ENCODE data around the gene C1R. TPM values are rescaled to one million over a fixed set of nuclear protein-coding genes. Genes with fewer than 3 reads are reported as not detected.

The C1R gene
- total and polyA plus RNA-seq, 7 donors, result 32.4 to 70.9 (median 63.2) TPM

GRCh38 chr12:7079826-7080125 lies 12.5 kb downstream of the C1R start:
- Histone ChIP-seq H3K4me3 (no peak overlapping the region), H3K4me1 (no peaks in the 10 kb centered on the region), H3K27me3 (ENCODE audit: insufficient read depth in 3 of 3, low read length in 2 of 3) (no peaks in the 10 kb centered on the region), H3K36me3 (ENCODE audit: insufficient read depth in 1 of 2, low read depth in 1 of 2) (peaks cover 0 to 16% of the 10 kb centered on the region in 2 donors), H3K27ac (no peak overlapping the region), H3K9me3 (no peaks in the 10 kb centered on the region)
- intact Hi-C loops (cut with DNase I), result no loop called here
- ATAC-seq (peak in 2 of 4 donors; percentile 50 to 69), DNase-seq (no peak)
- TF ChIP-seq, protein P1, sequence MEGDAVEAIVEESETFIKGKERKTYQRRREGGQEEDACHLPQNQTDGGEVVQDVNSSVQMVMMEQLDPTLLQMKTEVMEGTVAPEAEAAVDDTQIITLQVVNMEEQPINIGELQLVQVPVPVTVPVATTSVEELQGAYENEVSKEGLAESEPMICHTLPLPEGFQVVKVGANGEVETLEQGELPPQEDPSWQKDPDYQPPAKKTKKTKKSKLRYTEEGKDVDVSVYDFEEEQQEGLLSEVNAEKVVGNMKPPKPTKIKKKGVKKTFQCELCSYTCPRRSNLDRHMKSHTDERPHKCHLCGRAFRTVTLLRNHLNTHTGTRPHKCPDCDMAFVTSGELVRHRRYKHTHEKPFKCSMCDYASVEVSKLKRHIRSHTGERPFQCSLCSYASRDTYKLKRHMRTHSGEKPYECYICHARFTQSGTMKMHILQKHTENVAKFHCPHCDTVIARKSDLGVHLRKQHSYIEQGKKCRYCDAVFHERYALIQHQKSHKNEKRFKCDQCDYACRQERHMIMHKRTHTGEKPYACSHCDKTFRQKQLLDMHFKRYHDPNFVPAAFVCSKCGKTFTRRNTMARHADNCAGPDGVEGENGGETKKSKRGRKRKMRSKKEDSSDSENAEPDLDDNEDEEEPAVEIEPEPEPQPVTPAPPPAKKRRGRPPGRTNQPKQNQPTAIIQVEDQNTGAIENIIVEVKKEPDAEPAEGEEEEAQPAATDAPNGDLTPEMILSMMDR (IDR thresholded peaks at IDR 0.05), result no peak

DNA sequence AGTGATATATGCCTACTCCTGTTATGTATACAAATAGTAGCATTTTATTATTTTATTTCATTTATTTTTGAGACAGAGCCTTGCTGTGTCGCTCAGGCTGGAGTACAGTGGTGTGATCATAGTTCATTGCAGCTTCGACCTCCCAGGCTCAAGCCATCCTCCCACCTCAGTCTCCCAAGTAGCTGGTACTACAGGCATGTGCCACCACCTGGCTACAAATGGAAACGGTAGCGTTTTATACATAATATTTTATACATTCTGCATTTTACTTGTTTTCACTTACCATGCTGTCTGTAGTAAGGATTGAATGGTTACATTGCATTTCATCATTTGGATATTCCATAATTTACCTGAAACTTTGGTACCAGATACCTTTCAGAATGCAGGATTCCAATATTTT lies 14.1 kb downstream of the C1R start:
- intact Hi-C loops (cut with DNase I), result no loop called here
- H3K4me1 ChIP-seq, result no peaks in the 10 kb centered on the region
- ATAC-seq, result no peak
- H3K27me3 ChIP-seq (ENCODE audit: insufficient read depth in 3 of 3, low read length in 2 of 3), result no peaks in the 10 kb centered on the region
- H3K9me3 ChIP-seq, result no peaks in the 10 kb centered on the region
- DNase-seq, result no peak
- 66 to 74% (median 67%) methylated on average over 4 of the region's 4 CpGs for WGBS, 3 donors
- no peak overlapping the region for H3K4me3 ChIP-seq
- TF ChIP-seq, protein P1 (IDR thresholded peaks at IDR 0.05), result no peak
- no peak overlapping the region for H3K27ac ChIP-seq
- H3K36me3 ChIP-seq (ENCODE audit: insufficient read depth in 1 of 2, low read depth in 1 of 2), result peaks cover 0 to 15% of the 10 kb centered on the region in 2 donors

- intact Hi-C loops (cut with DNase I), result no loop called here
- H3K9me3 ChIP-seq, result no peaks in the 10 kb centered on the region
- WGBS, 3 donors, result 92 to 95% (median 93%) methylated on average over 4 of the region's 4 CpGs
- H3K27ac ChIP-seq, result no peak overlapping the region
- no peak overlapping the region for H3K4me3 ChIP-seq
- no peaks in the 10 kb centered on the region for H3K4me1 ChIP-seq
- H3K36me3 ChIP-seq (ENCODE audit: insufficient read depth in 1 of 2, low read depth in 1 of 2), result peaks cover 0 to 1% of the 10 kb centered on the region in 2 donors
- DNase-seq (no peak), ATAC-seq (no peak)
- TF ChIP-seq, protein P1 (IDR thresholded peaks at IDR 0.05), result no peak
- H3K27me3 ChIP-seq (ENCODE audit: insufficient read depth in 3 of 3, low read length in 2 of 3), result no peaks in the 10 kb centered on the region
Observed at GRCh38 chr12:7076493-7076892, 15.8 kb downstream of the C1R start.

- H3K27me3 ChIP-seq (ENCODE audit: insufficient read depth in 3 of 3, low read length in 2 of 3), result no peaks in the 10 kb centered on the region
- no peak for DNase-seq
- no peaks in the 10 kb centered on the region for H3K9me3 ChIP-seq
- 38 to 54% (median 41%) methylated on average over 3 of the region's 3 CpGs for WGBS, 3 donors
- intact Hi-C loops (cut with DNase I), result no loop called here
- H3K4me1 ChIP-seq, result no peaks in the 10 kb centered on the region
- H3K36me3 ChIP-seq (ENCODE audit: insufficient read depth in 1 of 2, low read depth in 1 of 2), result peaks cover 0 to 1% of the 10 kb centered on the region in 2 donors
- H3K4me3 ChIP-seq, result no peak overlapping the region
- no peak overlapping the region for H3K27ac ChIP-seq
- ATAC-seq, result no peak
- TF ChIP-seq, protein P1 (IDR thresholded peaks at IDR 0.05), result no peak
Observed at GRCh38 chr12:7075939-7076338, 16.3 kb downstream of the C1R start.

DNA sequence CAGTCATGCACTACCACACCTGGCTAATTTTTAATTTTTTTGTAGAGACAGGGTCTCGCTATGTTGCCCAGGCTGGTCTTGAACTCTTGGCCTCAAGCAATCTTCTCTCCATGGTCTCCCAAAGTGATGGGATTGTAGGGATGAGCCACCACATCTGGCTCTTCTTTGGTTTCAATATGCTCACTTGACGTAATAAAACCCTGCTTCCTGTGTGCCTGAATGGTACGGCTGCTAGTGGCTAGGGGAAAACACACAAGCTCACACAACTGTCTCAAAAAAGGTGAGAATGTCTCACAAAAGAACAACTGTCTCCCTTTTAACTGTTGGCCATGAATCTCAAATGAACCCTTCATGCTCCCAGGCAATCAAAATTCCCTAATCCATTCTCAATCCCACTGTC lies 16.7 kb downstream of the C1R start:
- H3K4me3 ChIP-seq, result no peak overlapping the region
- DNase-seq, result no peak
- no peak overlapping the region for H3K27ac ChIP-seq
- no peaks in the 10 kb centered on the region for H3K4me1 ChIP-seq
- no peaks in the 10 kb centered on the region for H3K27me3 ChIP-seq (ENCODE audit: insufficient read depth in 3 of 3, low read length in 2 of 3)
- intact Hi-C loops (cut with DNase I), result no loop called here
- ATAC-seq, result no peak
- TF ChIP-seq, protein P1 (IDR thresholded peaks at IDR 0.05), result no peak
- peaks cover 0 to 5% of the 10 kb centered on the region in 2 donors for H3K36me3 ChIP-seq (ENCODE audit: insufficient read depth in 1 of 2, low read depth in 1 of 2)
- WGBS, 3 donors, result 77 to 81% (median 79%) methylated on average over 3 of the region's 3 CpGs
- no peaks in the 10 kb centered on the region for H3K9me3 ChIP-seq

Measured in psoas muscle (tissue), 8 donors.